AG04450 (cell line): ENCODE data around the gene TASP1. TPM values are rescaled to one million over a fixed set of nuclear protein-coding genes. Genes with fewer than 3 reads are reported as not detected.

Experiments used
- CTCF ChIA-PET: fragments of 300-600, 350-600 bp; formaldehyde crosslinking; extraction: SDS; loops from one replicate; lab custom pipeline; 2022; ENCODE audit warnings: antibody characterized with exemption, inconsistent platforms; lab: Charles Lee
- POLR2A ChIA-PET: fragments of 350-600 bp; formaldehyde crosslinking; extraction: SDS; loops from one replicate; lab custom pipeline; 2021; ENCODE audit warnings: antibody characterized with exemption, inconsistent platforms; lab: Yijun Ruan, JAX
- DNase-seq: peaks from one replicate; pipeline ENCODE4 v3.0.0-alpha.2; 2011; ENCODE audit warnings: low read depth, low spot score
- H3K27ac ChIP-seq: one replicate; pipeline ENCODE4 v1.5.1; 2012; ENCODE audit warnings: low read depth, low read length, control low read depth
- H3K27me3 ChIP-seq: one replicate; pipeline ENCODE4 v1.6.0; 2012; ENCODE audit warnings: low read length; ENCODE audit not compliant: control insufficient read depth, insufficient read depth
- H3K4me3 ChIP-seq: 2 replicates; pipeline ENCODE4 v1.5.1; 2011; ENCODE audit warnings: mild to moderate bottlenecking, low read depth, low read length, control low read depth
- H3K9me3 ChIP-seq: 2 replicates; pipeline ENCODE4 v1.5.1; 2012; ENCODE audit warnings: low read length; ENCODE audit not compliant: control insufficient read depth, insufficient read depth
- CTCF ChIP-seq: IDR thresholded peaks from 2 replicates; pipeline ENCODE4 v1.5.1; 2011; ENCODE audit warnings: low read depth, low read length, control low read depth, inconsistent platforms
- polyA plus RNA-seq: library from polyadenylated mRNA; depleted of rRNA; stranded (reverse); fragments of >200 nt; gene quantifications from 2 replicates; pipeline ENCODE4 v1.2.3, GENCODE V29; 2011

TASP1 gene
- polyA plus RNA-seq, 1 experiment: 6.0 TPM

- Histone ChIP-seq H3K27ac (no peak overlapping the region), H3K9me3 (no peaks in the 10 kb centered on the region), H3K4me3 (no peak overlapping the region), H3K27me3 (no peaks in the 10 kb centered on the region)
- TF ChIP-seq CTCF: no peak
- ChIA-PET CTCF (interaction anchor here (0.6 to 1.0 kb wide), 3 partner anchors 67 to 134 kb away, joined by 3 to 7 read pairs (median 6); no protein-coding TSS in a partner anchor), POLR2A (no interaction called here)
- no peak for DNase-seq
Measured at GRCh38 chr20:13412806-13413445, 225.8 kb downstream of the TASP1 start.

- no peak for DNase-seq
- Histone ChIP-seq H3K27ac (no peak overlapping the region), H3K4me3 (no peak overlapping the region), H3K27me3 (no peaks in the 10 kb centered on the region), H3K9me3 (no peaks in the 10 kb centered on the region)
- POLR2A ChIA-PET: no interaction called here
- no peak for TF ChIP-seq CTCF
- CTCF ChIA-PET: interaction anchor here (1.4 kb wide), 1 partner anchor 142 kb away, joined by 5 read pairs; no protein-coding TSS in a partner anchor
Measured at GRCh38 chr20:13404293-13404692, 234.4 kb downstream of the TASP1 start.

- CTCF ChIA-PET: interaction anchor here (1.4 kb wide), 1 partner anchor 143 kb away, joined by 5 read pairs; no protein-coding TSS in a partner anchor
- POLR2A ChIA-PET: no interaction called here
- no peaks in the 10 kb centered on the region for H3K9me3 ChIP-seq
Measured at GRCh38 chr20:13403453-13403852, 235.3 kb downstream of the TASP1 start.

GRCh38 chr20:13402986-13403385 lies 235.7 kb downstream of the TASP1 start:
- ChIA-PET POLR2A (no interaction called here), CTCF (no interaction called here)
- no peak for TF ChIP-seq CTCF
- H3K27ac ChIP-seq: no peak overlapping the region
- DNase-seq: no peak
- no peak overlapping the region for H3K4me3 ChIP-seq
- H3K9me3 ChIP-seq: no peaks in the 10 kb centered on the region
- no peaks in the 10 kb centered on the region for H3K27me3 ChIP-seq

More at GRCh38 chr20:13403453-13403852, 235.3 kb downstream of the TASP1 start:
- no peaks in the 10 kb centered on the region for H3K27me3 ChIP-seq
- no peak overlapping the region for H3K4me3 ChIP-seq
- no peak for TF ChIP-seq CTCF
- no peak for DNase-seq
- H3K27ac ChIP-seq: no peak overlapping the region

GRCh38 chr20:13402171-13402760 lies 236.5 kb downstream of the TASP1 start:
- Histone ChIP-seq H3K27ac (no peak overlapping the region), H3K9me3 (no peaks in the 10 kb centered on the region), H3K4me3 (no peak overlapping the region), H3K27me3 (no peaks in the 10 kb centered on the region)
- no peak for DNase-seq
- TF ChIP-seq CTCF: no peak
- ChIA-PET CTCF (no interaction called here), POLR2A (no interaction called here)
